ENCODE measurements around the gene ADK. TPM values are rescaled to one million over a fixed set of nuclear protein-coding genes. Genes with fewer than 3 reads are reported as not detected.

ADK gene
- total RNA-seq, 2 experiments from 2014 or later = 26.4 to 31.1 TPM

GRCh38 chr10:74431816-74432215, 280.8 kb downstream of the ADK start:
- no peaks in the 10 kb centered on the region for H4K20me1 ChIP-seq (ENCODE audit: insufficient read depth, low read length)
- no peaks in the 10 kb centered on the region for H3K36me3 ChIP-seq (ENCODE audit: insufficient read depth, low read length)
- no peak overlapping the region for H3K4me2 ChIP-seq (ENCODE audit: low read length)
- intact Hi-C loops (cut with micrococcal nuclease; ENCODE audit: unreplicated experiment) = no loop called here
- CTCF ChIA-PET (ENCODE audit: unreplicated experiment) = no interaction called here
- H3K79me2 ChIP-seq (ENCODE audit: insufficient read depth, low read depth, low read length) = no peaks in the 10 kb centered on the region
- no peak overlapping the region for H2AFZ ChIP-seq (ENCODE audit: low read length)
- H3K9me2 ChIP-seq (ENCODE audit: insufficient read depth, low read length) = no peaks in the 10 kb centered on the region
- POLR2A ChIA-PET = no interaction called here
- H3K9me3 ChIP-seq (ENCODE audit: low read length) = no peaks in the 10 kb centered on the region
- H3K4me1 ChIP-seq (ENCODE audit: insufficient read depth, low read length, poor library complexity, severe bottlenecking) = no peaks in the 10 kb centered on the region
- no peak overlapping the region for H3K27ac ChIP-seq (ENCODE audit: low read depth, low read length, poor library complexity, severe bottlenecking)
- no peak overlapping the region for H3K4me3 ChIP-seq (ENCODE audit: low read depth, low read length, poor library complexity, severe bottlenecking)
- no TSS peak for BruUV-seq (replicated peaks)
- TF ChIP-seq EZH2phosphoT487 (IDR thresholded peaks at IDR 0.05; ENCODE audit: borderline replicate concordance, low read depth, low read length) (no peak), CTCF (conservative IDR thresholded peaks at IDR 0.05; ENCODE audit: low read length) (no peak)
- DNase-seq (ENCODE audit: low spot score) = no peak

- no peak overlapping the region for H3K27ac ChIP-seq (ENCODE audit: low read depth, low read length, poor library complexity, severe bottlenecking)
- POLR2A ChIA-PET = no interaction called here
- H3K9me2 ChIP-seq (ENCODE audit: insufficient read depth, low read length) = no peaks in the 10 kb centered on the region
- no peaks in the 10 kb centered on the region for H3K9me3 ChIP-seq (ENCODE audit: low read length)
- H3K4me3 ChIP-seq (ENCODE audit: low read depth, low read length, poor library complexity, severe bottlenecking) = no peak overlapping the region
- H3K79me2 ChIP-seq (ENCODE audit: insufficient read depth, low read depth, low read length) = no peaks in the 10 kb centered on the region
- no peaks in the 10 kb centered on the region for H3K4me1 ChIP-seq (ENCODE audit: insufficient read depth, low read length, poor library complexity, severe bottlenecking)
- H3K4me2 ChIP-seq (ENCODE audit: low read length) = no peak overlapping the region
- no peak for DNase-seq (ENCODE audit: low spot score)
- TF ChIP-seq EZH2phosphoT487 (IDR thresholded peaks at IDR 0.05; ENCODE audit: borderline replicate concordance, low read depth, low read length) (no peak), CTCF (conservative IDR thresholded peaks at IDR 0.05; ENCODE audit: low read length) (no peak)
- H4K20me1 ChIP-seq (ENCODE audit: insufficient read depth, low read length) = no peaks in the 10 kb centered on the region
- H2AFZ ChIP-seq (ENCODE audit: low read length) = no peak overlapping the region
- no peaks in the 10 kb centered on the region for H3K36me3 ChIP-seq (ENCODE audit: insufficient read depth, low read length)
- no TSS peak for BruUV-seq (replicated peaks)
- intact Hi-C loops (cut with micrococcal nuclease; ENCODE audit: unreplicated experiment) = no loop called here
- CTCF ChIA-PET (ENCODE audit: unreplicated experiment) = no interaction called here
Observed at GRCh38 chr10:74432841-74433594, 282.0 kb downstream of the ADK start.

GRCh38 chr10:74433595-74433956, 282.6 kb downstream of the ADK start:
- no peak overlapping the region for H3K4me2 ChIP-seq (ENCODE audit: low read length)

More at GRCh38 chr10:74433595-74433956, 282.6 kb downstream of the ADK start:
- Histone ChIP-seq H3K27ac (ENCODE audit: low read depth, low read length, poor library complexity, severe bottlenecking) (no peak overlapping the region), H2AFZ (ENCODE audit: low read length) (no peak overlapping the region), H4K20me1 (ENCODE audit: insufficient read depth, low read length) (no peaks in the 10 kb centered on the region), H3K79me2 (ENCODE audit: insufficient read depth, low read depth, low read length) (no peaks in the 10 kb centered on the region), H3K4me1 (ENCODE audit: insufficient read depth, low read length, poor library complexity, severe bottlenecking) (no peaks in the 10 kb centered on the region), H3K9me2 (ENCODE audit: insufficient read depth, low read length) (no peaks in the 10 kb centered on the region), H3K9me3 (ENCODE audit: low read length) (no peaks in the 10 kb centered on the region), H3K36me3 (ENCODE audit: insufficient read depth, low read length) (no peaks in the 10 kb centered on the region), H3K4me3 (ENCODE audit: low read depth, low read length, poor library complexity, severe bottlenecking) (no peak overlapping the region)
- POLR2A ChIA-PET = no interaction called here
- BruUV-seq (replicated peaks) = no TSS peak
- CTCF ChIA-PET (ENCODE audit: unreplicated experiment) = no interaction called here
- intact Hi-C loops (cut with micrococcal nuclease; ENCODE audit: unreplicated experiment) = no loop called here
- DNase-seq (ENCODE audit: low spot score) = no peak
- TF ChIP-seq EZH2phosphoT487 (IDR thresholded peaks at IDR 0.05; ENCODE audit: borderline replicate concordance, low read depth, low read length) (no peak), CTCF (conservative IDR thresholded peaks at IDR 0.05; ENCODE audit: low read length) (no peak)

Measured in OCI-LY7 (cell line).